ENCODE data around the gene ZNF512B.
"Not testable (repeated sequence)": the region's sequence is repeated elsewhere in the genome, so short reads cannot be mapped to it uniquely, and the experiment has no call there.

- not testable (repeated sequence) for TF ChIP-seq POLR2A, CTCF (IDR thresholded peaks at IDR 0.05)
Measured at GRCh38 chr20:64012385-64013154, 42.8 kb upstream of the ZNF512B start.

Data from ovary (tissue), 3 donors.